Measurements from ENCODE around the gene PTBP3.
A peak's percentile ranks its signal among the peaks of the same experiment; 100 is the strongest.
"Not testable (repeated sequence)": the region's sequence is repeated elsewhere in the genome, so short reads cannot be mapped to it uniquely, and the experiment has no call there.

Gene PTBP3

DNA sequence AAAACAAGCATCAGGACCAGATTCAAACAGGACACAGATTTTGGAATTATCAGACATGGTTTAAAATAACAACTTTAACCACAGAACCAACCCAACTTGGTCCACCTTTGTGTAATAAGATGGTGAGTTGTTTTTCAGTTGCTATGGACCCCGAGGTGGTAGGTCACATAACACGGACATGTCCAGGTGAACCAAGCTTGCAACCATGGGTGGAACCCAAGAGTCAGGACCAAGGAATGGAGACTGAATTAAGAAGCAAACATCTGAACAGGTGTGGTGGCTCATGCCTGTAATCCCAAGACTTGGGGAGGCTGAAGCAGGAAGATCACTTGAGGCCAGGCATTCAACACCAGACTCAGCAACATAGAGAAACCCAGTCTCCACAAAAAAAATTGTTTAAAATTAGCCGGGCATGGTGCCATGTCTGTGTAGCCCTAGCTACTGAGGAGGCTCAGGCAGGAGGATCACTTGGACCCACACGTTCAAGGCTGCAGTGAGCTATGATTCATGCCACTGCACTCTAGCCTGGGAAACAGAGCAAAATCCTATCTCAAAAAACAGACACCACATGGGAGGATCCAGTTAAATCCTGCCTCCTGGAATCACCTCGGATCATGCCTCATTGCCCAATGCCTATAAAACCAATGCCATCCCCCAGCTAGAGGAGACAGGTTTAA lies 10.6 kb downstream of the PTBP3 start:
- no peak for DNase-seq

- no peak for DNase-seq
Measured at GRCh38 chr9:112316258-112316943, 17.0 kb downstream of the PTBP3 start.

- no peak for DNase-seq
Measured at GRCh38 chr9:112315331-112316257, 17.8 kb downstream of the PTBP3 start.

- no peak for DNase-seq
Measured at GRCh38 chr9:112312139-112312538, 21.3 kb downstream of the PTBP3 start.

DNA sequence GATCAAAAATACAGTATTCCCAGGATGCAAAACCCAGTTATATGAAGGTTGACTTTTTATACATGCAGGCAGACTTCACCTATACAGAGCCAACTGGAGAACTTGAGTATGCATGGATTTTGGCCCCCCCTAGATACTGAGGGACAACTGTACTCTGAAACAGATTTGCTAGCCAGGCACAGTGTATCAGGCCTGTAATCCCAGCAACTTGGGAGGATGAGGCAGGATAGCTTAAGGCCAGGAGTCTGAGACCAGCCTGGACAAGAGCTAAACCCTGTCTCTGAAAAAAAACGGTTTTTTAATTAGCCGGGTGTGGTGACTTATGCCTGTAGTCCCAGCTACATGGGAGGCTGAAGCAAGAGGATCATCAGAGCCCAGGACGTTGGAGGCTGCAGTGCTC lies 21.9 kb downstream of the PTBP3 start:
- no peak for DNase-seq

GRCh38 chr9:112310826-112311225 lies 22.6 kb downstream of the PTBP3 start:
- no peak for DNase-seq

DNA sequence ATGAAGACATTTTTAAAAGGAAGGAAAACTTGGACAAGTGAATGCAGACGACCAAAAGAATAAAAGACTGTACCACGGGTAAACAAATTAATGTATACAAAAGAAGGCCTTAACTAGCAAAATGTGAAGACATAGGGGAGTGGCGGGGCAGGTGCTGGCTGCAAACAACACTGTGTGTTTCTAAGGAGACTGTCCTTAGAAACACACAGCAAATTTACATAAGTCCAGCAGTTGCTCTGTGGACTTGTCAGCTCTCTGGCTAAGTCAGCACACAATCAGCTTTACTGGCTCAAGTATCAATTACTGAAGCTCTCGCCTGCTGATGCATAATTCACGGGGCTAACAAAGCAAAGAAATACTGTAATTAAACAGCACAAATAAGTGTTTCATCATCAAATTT lies 24.8 kb downstream of the PTBP3 start:
- peak; percentile 70 for DNase-seq

DNA sequence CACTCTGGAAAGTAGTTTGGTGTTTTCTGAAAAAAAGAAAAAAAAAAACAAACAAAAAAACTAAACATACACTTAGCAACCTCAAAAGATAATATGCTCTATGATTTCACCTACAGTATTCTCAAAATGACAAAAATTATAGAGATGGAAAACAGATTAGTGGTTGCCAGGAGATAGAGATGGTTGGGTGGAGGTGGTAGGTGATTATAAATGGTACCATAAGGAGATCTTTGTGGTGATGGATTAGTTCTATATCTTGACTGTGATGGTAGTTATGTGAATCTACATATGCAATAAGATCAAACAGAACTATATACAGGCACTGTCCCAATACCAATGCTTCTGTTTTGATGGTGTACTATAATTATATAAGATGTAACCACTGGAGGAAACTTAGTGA lies 32.0 kb downstream of the PTBP3 start:
- no peak for DNase-seq

DNA sequence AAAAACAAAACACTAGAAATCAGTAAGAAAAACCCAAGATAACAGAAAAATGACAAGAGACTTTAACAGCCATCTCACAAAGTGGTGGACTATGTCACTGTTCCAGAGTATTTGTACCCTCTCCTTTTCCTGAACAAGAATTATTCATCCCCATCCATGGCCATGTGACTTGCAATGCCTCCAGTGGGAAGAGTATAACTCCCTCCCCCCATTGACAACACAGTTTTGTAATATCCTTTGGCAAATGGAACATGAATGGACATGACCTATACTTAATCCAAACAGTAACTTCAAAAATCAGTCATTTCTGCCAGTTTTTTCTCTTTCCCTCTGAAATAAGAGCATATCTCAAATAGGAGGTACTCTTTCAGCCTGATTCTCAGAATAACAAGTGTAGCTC lies 33.9 kb downstream of the PTBP3 start:
- DNase-seq = no peak

- no peak for DNase-seq
Measured at GRCh38 chr9:112296929-112297328, 36.5 kb downstream of the PTBP3 start.

DNA sequence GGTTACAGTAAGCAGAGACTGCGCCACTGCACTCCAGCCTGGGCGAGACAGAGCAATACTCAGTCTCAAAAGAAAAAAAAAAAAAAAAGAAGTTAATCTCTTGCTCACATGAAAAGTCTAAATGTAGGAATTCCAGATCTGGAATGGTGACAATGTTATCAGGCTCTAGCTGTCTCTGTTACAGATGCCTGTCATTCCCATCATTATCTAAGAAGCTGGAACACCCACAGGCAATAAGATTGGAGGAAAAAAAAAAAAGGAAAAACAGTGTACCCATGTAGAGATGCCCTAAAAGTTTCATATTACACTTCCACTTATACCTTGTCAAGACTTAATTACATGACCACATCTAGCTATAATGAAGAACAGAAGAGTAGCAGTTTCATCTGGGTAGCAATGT lies 38.2 kb downstream of the PTBP3 start:
- no peak for DNase-seq

DNA sequence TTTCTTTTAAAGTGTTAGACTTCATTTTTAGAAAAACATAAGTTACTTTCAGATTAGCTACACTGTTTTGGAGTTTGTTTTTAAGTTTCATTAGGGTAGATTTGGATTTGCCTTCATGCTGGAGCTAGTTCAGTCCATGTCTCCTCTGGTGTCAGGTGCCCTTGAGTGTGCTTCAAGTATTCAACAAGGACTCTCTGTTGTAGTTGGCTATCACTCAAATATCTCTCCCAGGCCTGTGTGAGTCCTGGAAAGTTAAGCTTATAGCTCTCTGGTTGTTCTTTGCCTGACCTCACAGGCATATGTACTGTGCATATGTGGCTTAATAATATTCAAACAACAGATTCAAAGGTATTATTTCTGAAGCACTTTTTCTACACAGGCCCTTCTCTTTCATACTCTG lies 45.4 kb downstream of the PTBP3 start:
- no peak for DNase-seq

DNA sequence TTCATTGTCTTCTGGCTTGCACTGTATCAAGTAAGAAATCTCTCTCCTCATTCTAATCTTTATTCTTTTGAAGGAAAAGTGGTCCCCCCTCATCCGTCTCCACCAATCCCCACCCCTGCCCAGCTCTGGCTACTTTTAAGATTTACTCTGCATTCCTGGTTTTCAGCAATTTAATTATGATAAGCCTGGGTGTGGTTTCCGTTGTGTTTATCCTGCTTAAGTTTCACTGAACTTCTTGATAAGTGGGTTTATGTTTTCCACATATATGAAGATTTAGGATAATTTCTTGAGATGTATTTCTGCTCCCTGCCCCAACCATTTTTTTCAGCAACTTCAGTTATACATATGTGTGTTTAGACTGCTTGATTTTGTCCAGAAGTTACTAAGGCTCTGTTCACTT lies 46.5 kb downstream of the PTBP3 start:
- no peak for DNase-seq

- DNase-seq = no peak
Measured at GRCh38 chr9:112285056-112285455, 48.4 kb downstream of the PTBP3 start.

- no peak for DNase-seq
Measured at GRCh38 chr9:112283582-112284253, 49.7 kb downstream of the PTBP3 start.

GRCh38 chr9:112282841-112283240 lies 50.6 kb downstream of the PTBP3 start:
- DNase-seq = not testable (repeated sequence)

GRCh38 chr9:112280904-112281303 lies 52.5 kb downstream of the PTBP3 start:
- DNase-seq = no peak

DNA sequence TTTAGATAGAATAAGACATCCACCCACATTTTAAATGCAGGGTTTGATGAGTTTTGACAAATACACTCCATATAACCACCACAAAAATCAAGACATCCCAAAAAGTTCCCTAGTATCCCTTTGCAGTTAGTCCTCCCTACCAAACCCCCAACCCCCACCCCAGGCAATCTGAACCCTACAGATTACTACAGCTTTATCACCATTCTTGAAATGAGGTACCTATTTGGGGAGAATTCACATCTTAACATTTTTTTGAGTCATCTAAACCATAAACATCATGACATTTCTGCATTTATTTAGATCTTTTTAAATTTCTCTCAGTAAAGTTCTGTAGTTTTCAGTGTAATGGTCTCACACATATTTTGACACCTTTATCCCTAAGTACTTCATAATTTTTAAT lies 53.9 kb downstream of the PTBP3 start:
- DNase-seq = no peak

GRCh38 chr9:112278152-112278551 lies 55.3 kb downstream of the PTBP3 start:
- DNase-seq = no peak

DNA sequence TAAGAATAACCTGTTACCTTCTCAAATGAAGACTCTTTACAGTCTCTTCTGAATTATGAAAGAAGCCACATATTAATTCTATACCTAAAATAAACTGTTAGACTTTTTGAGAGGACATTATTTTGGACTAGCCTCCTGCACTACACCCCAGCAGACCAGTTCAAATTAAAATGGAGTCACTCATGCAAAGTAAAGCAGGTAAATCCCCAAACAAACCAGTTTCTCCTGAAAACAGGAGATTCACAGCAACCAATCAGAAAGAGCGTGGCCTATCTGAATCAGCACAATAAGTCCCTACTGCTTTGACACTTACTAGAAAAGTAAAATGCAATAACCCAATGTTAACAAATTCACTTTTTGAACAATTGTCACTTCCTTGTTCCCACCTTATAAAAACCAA lies 58.8 kb downstream of the PTBP3 start:
- no peak for DNase-seq

DNA sequence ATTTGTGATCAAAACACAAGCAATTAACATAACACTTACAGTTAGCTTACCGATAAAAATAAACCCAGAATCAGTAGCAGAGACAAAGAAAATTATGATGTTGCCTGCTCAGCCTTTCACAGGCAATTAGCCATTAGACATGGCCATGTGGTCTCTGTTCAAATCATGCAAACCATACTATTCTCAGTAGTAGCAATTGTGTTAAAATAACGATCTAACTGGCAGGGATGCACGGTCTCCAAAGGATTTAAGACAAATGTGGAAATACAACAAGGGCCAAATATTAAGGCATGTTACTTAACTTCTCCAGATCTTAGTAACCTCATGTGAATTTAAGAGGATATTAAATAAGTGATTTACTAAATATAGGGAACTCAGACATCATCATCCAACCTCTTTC lies 59.5 kb downstream of the PTBP3 start:
- no peak for DNase-seq

DNA sequence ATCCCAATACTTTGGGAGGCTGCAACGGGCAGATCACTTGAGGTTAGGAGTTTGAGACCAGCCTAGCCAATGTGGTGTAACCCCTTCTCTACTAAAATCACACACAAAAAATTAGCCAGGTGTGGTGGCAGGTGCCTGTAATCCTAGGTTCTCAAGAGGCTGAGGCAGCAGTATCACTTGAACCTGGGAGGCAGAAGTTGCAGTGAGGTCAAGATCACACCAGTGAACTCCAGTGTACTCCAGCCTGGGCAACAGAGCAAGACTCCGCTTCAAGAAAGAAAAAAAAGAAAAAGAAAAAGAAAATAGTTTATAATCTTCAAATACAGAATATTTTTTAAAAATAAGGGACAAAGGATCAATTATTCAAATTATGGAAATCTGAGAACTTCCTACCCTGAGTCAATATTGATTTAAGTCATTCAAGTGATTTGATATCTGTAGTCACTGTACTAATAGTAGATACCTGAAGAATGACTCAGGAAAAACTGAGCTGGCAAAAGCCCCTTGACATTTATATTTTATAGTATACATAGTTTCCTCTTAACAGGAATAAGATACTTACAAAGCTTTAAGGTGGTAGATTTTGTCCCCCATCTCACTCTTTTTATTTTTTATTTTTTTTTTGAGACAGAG lies 61.8 kb downstream of the PTBP3 start:
- no peak for DNase-seq

DNA sequence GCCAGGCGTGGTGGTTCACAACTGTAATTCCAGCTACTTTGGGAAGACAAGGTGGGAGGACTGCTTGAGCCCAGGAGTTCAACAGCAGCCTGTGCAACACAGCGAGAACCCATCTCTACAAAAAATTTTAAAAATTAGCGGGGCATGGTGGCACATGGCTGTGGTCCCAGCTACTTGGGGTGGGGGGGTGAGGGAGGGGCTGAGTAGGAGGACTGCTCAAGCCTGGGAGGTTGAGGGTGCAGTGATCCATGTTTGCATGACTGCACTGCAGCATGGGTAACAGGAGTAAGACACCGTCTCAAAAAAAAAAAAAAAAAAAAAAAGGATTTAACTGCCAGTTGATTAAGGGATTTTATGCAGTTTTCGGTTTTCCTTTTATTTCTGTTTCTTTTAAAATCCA lies 65.0 kb downstream of the PTBP3 start:
- DNase-seq = no peak

Measured in NCI-H524 treated with DMSO at 0.1 percent for 48 hours (cell line).